ENCODE measurements around the gene FOXS1. TPM values are rescaled to one million over a fixed set of nuclear protein-coding genes. Genes with fewer than 3 reads are reported as not detected.

The FOXS1 gene
- total RNA-seq, 1 experiment from 2014 or later: not detected

- ChIA-PET CTCF (no interaction called here), POLR2A (ENCODE audit: unreplicated experiment) (no interaction called here)
- Histone ChIP-seq H3K4me1 (ENCODE audit: insufficient read depth, low read length) (peaks cover 17% of the 10 kb centered on the region), H4K20me1 (ENCODE audit: low read length) (0 out of 2 replicates have a peak, but pooled peaks cover 3% of the 10 kb centered on the region), H3F3A (ENCODE audit: low read length, unreplicated experiment) (no peaks in the 10 kb centered on the region), H3K9ac (ENCODE audit: low read length) (no peak overlapping the region), H3K27me3 (ENCODE audit: low read length) (no peaks in the 10 kb centered on the region), H3K27ac (ENCODE audit: low read length) (no peak overlapping the region), H2AFZ (ENCODE audit: low read length) (no peak overlapping the region), H3K79me2 (ENCODE audit: low read length) (no peaks in the 10 kb centered on the region), H3K9me3 (ENCODE audit: low read length) (no peaks in the 10 kb centered on the region), H3K9me2 (replicated peaks; ENCODE audit: low read length) (no peaks in the 10 kb centered on the region), H3K36me3 (ENCODE audit: low read depth, low read length) (no peaks in the 10 kb centered on the region), H3K4me3 (ENCODE audit: low read length) (no peak overlapping the region), H3K4me2 (ENCODE audit: low read length) (no peak overlapping the region)
- BruUV-seq (replicated peaks): no TSS peak
- TF ChIP-seq EZH2phosphoT487 (IDR thresholded peaks at IDR 0.05; ENCODE audit: borderline replicate concordance, low read length): no peak
- TF ChIP-seq CTCF (conservative IDR thresholded peaks at IDR 0.05; ENCODE audit: low read depth, low read length): no peak
- no peak for TF ChIP-seq EZH2 (IDR thresholded peaks at IDR 0.05; ENCODE audit: low read length, unreplicated experiment)
- no peak for ATAC-seq
- intact Hi-C loops (cut with micrococcal nuclease): no loop called here
- no peak for DNase-seq
Observed at GRCh38 chr20:31833931-31834521, 11.4 kb downstream of the FOXS1 start.

- H3K9me3 ChIP-seq (ENCODE audit: low read length): no peaks in the 10 kb centered on the region
- no peaks in the 10 kb centered on the region for H3K27me3 ChIP-seq (ENCODE audit: low read length)
- peaks cover 17% of the 10 kb centered on the region for H3K4me1 ChIP-seq (ENCODE audit: insufficient read depth, low read length)
- BruUV-seq (replicated peaks): no TSS peak
- TF ChIP-seq EZH2phosphoT487 (IDR thresholded peaks at IDR 0.05; ENCODE audit: borderline replicate concordance, low read length) (no peak), CTCF (conservative IDR thresholded peaks at IDR 0.05; ENCODE audit: low read depth, low read length) (peak; percentile 90)
- no peaks in the 10 kb centered on the region for H3K9me2 ChIP-seq (replicated peaks; ENCODE audit: low read length)
- no peak overlapping the region for H2AFZ ChIP-seq (ENCODE audit: low read length)
- H3K4me3 ChIP-seq (ENCODE audit: low read length): no peak overlapping the region
- H3K9ac ChIP-seq (ENCODE audit: low read length): no peak overlapping the region
- H3K27ac ChIP-seq (ENCODE audit: low read length): no peak overlapping the region
- intact Hi-C loops (cut with micrococcal nuclease): no loop called here
- no peaks in the 10 kb centered on the region for H3F3A ChIP-seq (ENCODE audit: low read length, unreplicated experiment)
- ATAC-seq: peak; percentile 12; the same call in 1 of the 2 replicates
- no peaks in the 10 kb centered on the region for H3K36me3 ChIP-seq (ENCODE audit: low read depth, low read length)
- CTCF ChIA-PET: no interaction called here
- H4K20me1 ChIP-seq (ENCODE audit: low read length): 0 out of 2 replicates have a peak, but pooled peaks cover 3% of the 10 kb centered on the region
- peak; percentile 70 for DNase-seq
- POLR2A ChIA-PET (ENCODE audit: unreplicated experiment): no interaction called here
- no peak overlapping the region for H3K4me2 ChIP-seq (ENCODE audit: low read length)
- H3K79me2 ChIP-seq (ENCODE audit: low read length): no peaks in the 10 kb centered on the region
Observed at GRCh38 chr20:31833130-31833930, 12.1 kb downstream of the FOXS1 start.

- H3K4me1 ChIP-seq (ENCODE audit: insufficient read depth, low read length): peaks cover 17% of the 10 kb centered on the region
- POLR2A ChIA-PET (ENCODE audit: unreplicated experiment): no interaction called here
- H3K27me3 ChIP-seq (ENCODE audit: low read length): no peaks in the 10 kb centered on the region
- H3K4me2 ChIP-seq (ENCODE audit: low read length): no peak overlapping the region
- H3K4me3 ChIP-seq (ENCODE audit: low read length): no peak overlapping the region
- CTCF ChIA-PET: no interaction called here
- no peaks in the 10 kb centered on the region for H3F3A ChIP-seq (ENCODE audit: low read length, unreplicated experiment)
- H3K36me3 ChIP-seq (ENCODE audit: low read depth, low read length): no peaks in the 10 kb centered on the region
- H4K20me1 ChIP-seq (ENCODE audit: low read length): 0 out of 2 replicates have a peak, but pooled peaks cover 3% of the 10 kb centered on the region
- intact Hi-C loops (cut with micrococcal nuclease): no loop called here
- no peak overlapping the region for H3K9ac ChIP-seq (ENCODE audit: low read length)
- no peak for TF ChIP-seq EZH2phosphoT487 (IDR thresholded peaks at IDR 0.05; ENCODE audit: borderline replicate concordance, low read length)
- no peak overlapping the region for H3K27ac ChIP-seq (ENCODE audit: low read length)
- H2AFZ ChIP-seq (ENCODE audit: low read length): no peak overlapping the region
- no peaks in the 10 kb centered on the region for H3K9me3 ChIP-seq (ENCODE audit: low read length)
- no TSS peak for BruUV-seq (replicated peaks)
- no peaks in the 10 kb centered on the region for H3K79me2 ChIP-seq (ENCODE audit: low read length)
- ATAC-seq: no peak
- no peak for DNase-seq
- H3K9me2 ChIP-seq (replicated peaks; ENCODE audit: low read length): no peaks in the 10 kb centered on the region
Observed at GRCh38 chr20:31831771-31832306, 13.6 kb downstream of the FOXS1 start.
